ENCODE data around the gene TRIM43.
"Not testable (repeated sequence)": the region's sequence is repeated elsewhere in the genome, so short reads cannot be mapped to it uniquely, and the experiment has no call there.

Gene TRIM43

GRCh38 chr2:95613048-95613447 lies 21.2 kb downstream of the TRIM43 start:
- not testable (repeated sequence) for H3K9ac ChIP-seq (ENCODE audit: low read depth, low read length); H3K27me3 ChIP-seq (ENCODE audit: insufficient read depth, low read length, poor library complexity); H3K27ac ChIP-seq (ENCODE audit: low read length); H3K4me2 ChIP-seq (ENCODE audit: insufficient read depth, low read length); DNase-seq; H3K4me3 ChIP-seq (ENCODE audit: low read depth in 1 of 2, low read length in 2 of 2); H3K79me2 ChIP-seq (ENCODE audit: insufficient read depth, low read length); H2AFZ ChIP-seq (ENCODE audit: low read depth, low read length); ATAC-seq (ENCODE audit: insufficient read depth, low read depth); H3K36me3 ChIP-seq (ENCODE audit: insufficient read depth, low read length); H3K4me1 ChIP-seq (ENCODE audit: insufficient read depth, low read length); H4K20me1 ChIP-seq (ENCODE audit: insufficient read depth, low read length); H3K9me3 ChIP-seq (ENCODE audit: insufficient read depth, low read length, severe bottlenecking)

- not testable (repeated sequence) for H2AFZ ChIP-seq (ENCODE audit: low read depth, low read length); H3K4me1 ChIP-seq (ENCODE audit: insufficient read depth, low read length); ATAC-seq (ENCODE audit: insufficient read depth, low read depth); H3K4me2 ChIP-seq (ENCODE audit: insufficient read depth, low read length); H3K27ac ChIP-seq (ENCODE audit: low read length); H3K4me3 ChIP-seq (ENCODE audit: low read depth in 1 of 2, low read length in 2 of 2); H3K9me3 ChIP-seq (ENCODE audit: insufficient read depth, low read length, severe bottlenecking); H3K27me3 ChIP-seq (ENCODE audit: insufficient read depth, low read length, poor library complexity); H4K20me1 ChIP-seq (ENCODE audit: insufficient read depth, low read length); H3K36me3 ChIP-seq (ENCODE audit: insufficient read depth, low read length); H3K9ac ChIP-seq (ENCODE audit: low read depth, low read length); DNase-seq; H3K79me2 ChIP-seq (ENCODE audit: insufficient read depth, low read length)
Measured at GRCh38 chr2:95622728-95623127, 30.9 kb downstream of the TRIM43 start.

GRCh38 chr2:95630987-95631386 lies 39.2 kb downstream of the TRIM43 start:
- DNase-seq; ATAC-seq (ENCODE audit: insufficient read depth, low read depth): not testable (repeated sequence)

DNA sequence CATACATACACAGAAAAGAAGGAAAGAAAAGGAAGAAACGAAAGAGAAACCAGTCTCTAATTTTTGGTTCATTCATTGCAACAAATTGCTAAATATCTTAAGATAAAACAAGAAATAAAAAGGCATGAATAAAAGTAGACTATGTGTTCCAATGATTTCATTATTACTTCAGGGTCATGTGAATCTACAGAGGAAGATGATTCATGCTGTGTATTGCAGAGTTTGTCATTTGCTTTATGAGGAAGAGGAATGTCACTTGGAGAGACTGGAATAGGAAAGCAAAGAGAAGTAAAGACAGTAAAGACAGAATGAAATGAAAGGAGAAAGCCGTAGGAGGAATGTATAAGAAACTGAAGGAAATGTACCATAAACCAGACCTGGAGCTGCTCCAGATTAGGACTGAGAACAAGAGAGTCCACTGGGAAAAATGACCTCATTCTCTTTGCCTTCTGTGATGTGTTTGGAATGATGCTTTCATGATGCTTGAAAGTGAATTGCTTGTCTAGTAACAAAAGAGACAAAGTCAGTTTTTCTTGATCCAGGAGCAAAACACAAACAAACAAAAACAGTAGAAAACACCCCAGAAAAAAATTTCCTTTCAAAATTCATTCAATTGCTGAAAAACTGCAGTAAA lies 41.9 kb downstream of the TRIM43 start:
- not testable (repeated sequence) for ATAC-seq (ENCODE audit: insufficient read depth, low read depth); H3K4me3 ChIP-seq (ENCODE audit: low read depth in 1 of 2, low read length in 2 of 2); H3K4me1 ChIP-seq (ENCODE audit: insufficient read depth, low read length); DNase-seq; H3K79me2 ChIP-seq (ENCODE audit: insufficient read depth, low read length); H3K27me3 ChIP-seq (ENCODE audit: insufficient read depth, low read length, poor library complexity); H2AFZ ChIP-seq (ENCODE audit: low read depth, low read length); H3K9ac ChIP-seq (ENCODE audit: low read depth, low read length); H3K9me3 ChIP-seq (ENCODE audit: insufficient read depth, low read length, severe bottlenecking); H3K27ac ChIP-seq (ENCODE audit: low read length); H3K4me2 ChIP-seq (ENCODE audit: insufficient read depth, low read length); H4K20me1 ChIP-seq (ENCODE audit: insufficient read depth, low read length); H3K36me3 ChIP-seq (ENCODE audit: insufficient read depth, low read length)

More at GRCh38 chr2:95630987-95631386, 39.2 kb downstream of the TRIM43 start:
- not testable (repeated sequence) for H3K4me2 ChIP-seq (ENCODE audit: insufficient read depth, low read length); H3K79me2 ChIP-seq (ENCODE audit: insufficient read depth, low read length); H2AFZ ChIP-seq (ENCODE audit: low read depth, low read length); H3K9ac ChIP-seq (ENCODE audit: low read depth, low read length); H3K4me3 ChIP-seq (ENCODE audit: low read depth in 1 of 2, low read length in 2 of 2); H3K27me3 ChIP-seq (ENCODE audit: insufficient read depth, low read length, poor library complexity); H3K36me3 ChIP-seq (ENCODE audit: insufficient read depth, low read length); H3K9me3 ChIP-seq (ENCODE audit: insufficient read depth, low read length, severe bottlenecking); H3K27ac ChIP-seq (ENCODE audit: low read length); H3K4me1 ChIP-seq (ENCODE audit: insufficient read depth, low read length); H4K20me1 ChIP-seq (ENCODE audit: insufficient read depth, low read length)

- H3K27ac ChIP-seq (ENCODE audit: low read length); H3K9me3 ChIP-seq (ENCODE audit: insufficient read depth, low read length, severe bottlenecking); ATAC-seq (ENCODE audit: insufficient read depth, low read depth); H3K36me3 ChIP-seq (ENCODE audit: insufficient read depth, low read length); H3K4me3 ChIP-seq (ENCODE audit: low read depth in 1 of 2, low read length in 2 of 2); H3K27me3 ChIP-seq (ENCODE audit: insufficient read depth, low read length, poor library complexity); H4K20me1 ChIP-seq (ENCODE audit: insufficient read depth, low read length); H3K9ac ChIP-seq (ENCODE audit: low read depth, low read length); H2AFZ ChIP-seq (ENCODE audit: low read depth, low read length); H3K79me2 ChIP-seq (ENCODE audit: insufficient read depth, low read length); DNase-seq; H3K4me2 ChIP-seq (ENCODE audit: insufficient read depth, low read length); H3K4me1 ChIP-seq (ENCODE audit: insufficient read depth, low read length): not testable (repeated sequence)
Measured at GRCh38 chr2:95640515-95641288, 48.9 kb downstream of the TRIM43 start.

GRCh38 chr2:95641289-95641575 lies 49.4 kb downstream of the TRIM43 start:
- not testable (repeated sequence) for H3K4me2 ChIP-seq (ENCODE audit: insufficient read depth, low read length); H3K27ac ChIP-seq (ENCODE audit: low read length); ATAC-seq (ENCODE audit: insufficient read depth, low read depth); H3K79me2 ChIP-seq (ENCODE audit: insufficient read depth, low read length); H2AFZ ChIP-seq (ENCODE audit: low read depth, low read length); H3K36me3 ChIP-seq (ENCODE audit: insufficient read depth, low read length); DNase-seq; H3K9ac ChIP-seq (ENCODE audit: low read depth, low read length); H4K20me1 ChIP-seq (ENCODE audit: insufficient read depth, low read length); H3K27me3 ChIP-seq (ENCODE audit: insufficient read depth, low read length, poor library complexity); H3K4me3 ChIP-seq (ENCODE audit: low read depth in 1 of 2, low read length in 2 of 2); H3K4me1 ChIP-seq (ENCODE audit: insufficient read depth, low read length); H3K9me3 ChIP-seq (ENCODE audit: insufficient read depth, low read length, severe bottlenecking)

- not testable (repeated sequence) for ATAC-seq (ENCODE audit: insufficient read depth, low read depth); H3K27ac ChIP-seq (ENCODE audit: low read length); H3K36me3 ChIP-seq (ENCODE audit: insufficient read depth, low read length); DNase-seq; H3K4me1 ChIP-seq (ENCODE audit: insufficient read depth, low read length); H3K9ac ChIP-seq (ENCODE audit: low read depth, low read length); H3K79me2 ChIP-seq (ENCODE audit: insufficient read depth, low read length); H3K4me2 ChIP-seq (ENCODE audit: insufficient read depth, low read length); H4K20me1 ChIP-seq (ENCODE audit: insufficient read depth, low read length); H3K9me3 ChIP-seq (ENCODE audit: insufficient read depth, low read length, severe bottlenecking); H3K27me3 ChIP-seq (ENCODE audit: insufficient read depth, low read length, poor library complexity); H3K4me3 ChIP-seq (ENCODE audit: low read depth in 1 of 2, low read length in 2 of 2); H2AFZ ChIP-seq (ENCODE audit: low read depth, low read length)
Measured at GRCh38 chr2:95641787-95642186, 50.0 kb downstream of the TRIM43 start.

- H3K27me3 ChIP-seq (ENCODE audit: insufficient read depth, low read length, poor library complexity); H2AFZ ChIP-seq (ENCODE audit: low read depth, low read length); H3K27ac ChIP-seq (ENCODE audit: low read length); H3K79me2 ChIP-seq (ENCODE audit: insufficient read depth, low read length); H3K4me2 ChIP-seq (ENCODE audit: insufficient read depth, low read length); H4K20me1 ChIP-seq (ENCODE audit: insufficient read depth, low read length); H3K9me3 ChIP-seq (ENCODE audit: insufficient read depth, low read length, severe bottlenecking); ATAC-seq (ENCODE audit: insufficient read depth, low read depth); H3K9ac ChIP-seq (ENCODE audit: low read depth, low read length); H3K4me3 ChIP-seq (ENCODE audit: low read depth in 1 of 2, low read length in 2 of 2); H3K4me1 ChIP-seq (ENCODE audit: insufficient read depth, low read length); H3K36me3 ChIP-seq (ENCODE audit: insufficient read depth, low read length); DNase-seq: not testable (repeated sequence)
Measured at GRCh38 chr2:95642360-95642759, 50.6 kb downstream of the TRIM43 start.
